GM12874 (cell line): ENCODE measurements around the gene ANP32D.

ENCODE experiments used
- TF ChIP-seq, protein P1 (sequence below): IDR thresholded peaks from 2 replicates; pipeline ENCODE4 v1.5.1; 2011; ENCODE audit warnings: low read depth, mild to moderate bottlenecking, control low read depth, low read length, moderate library complexity; ENCODE audit not compliant: insufficient read depth

Gene ANP32D

DNA sequence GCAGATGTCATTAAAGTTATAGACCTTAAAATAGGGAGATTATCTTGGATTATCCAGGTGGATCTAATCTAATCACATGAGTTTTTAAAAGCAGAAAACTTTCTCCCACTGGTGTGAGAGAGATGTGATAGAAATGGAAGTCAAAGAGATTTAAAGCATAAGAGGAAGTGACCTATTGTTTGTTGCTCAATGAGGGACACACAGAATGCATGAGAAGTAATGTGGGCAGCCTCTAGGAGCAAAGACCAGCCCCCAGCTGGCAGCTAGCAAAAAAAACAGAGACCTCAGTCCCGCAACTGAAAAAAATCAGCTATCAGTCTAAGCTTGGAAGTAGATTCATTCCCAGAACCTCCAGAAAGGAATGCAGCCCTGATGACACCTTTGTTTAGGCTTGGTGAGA is 24.6 kb upstream of the ANP32D start:
- TF ChIP-seq, protein P1, sequence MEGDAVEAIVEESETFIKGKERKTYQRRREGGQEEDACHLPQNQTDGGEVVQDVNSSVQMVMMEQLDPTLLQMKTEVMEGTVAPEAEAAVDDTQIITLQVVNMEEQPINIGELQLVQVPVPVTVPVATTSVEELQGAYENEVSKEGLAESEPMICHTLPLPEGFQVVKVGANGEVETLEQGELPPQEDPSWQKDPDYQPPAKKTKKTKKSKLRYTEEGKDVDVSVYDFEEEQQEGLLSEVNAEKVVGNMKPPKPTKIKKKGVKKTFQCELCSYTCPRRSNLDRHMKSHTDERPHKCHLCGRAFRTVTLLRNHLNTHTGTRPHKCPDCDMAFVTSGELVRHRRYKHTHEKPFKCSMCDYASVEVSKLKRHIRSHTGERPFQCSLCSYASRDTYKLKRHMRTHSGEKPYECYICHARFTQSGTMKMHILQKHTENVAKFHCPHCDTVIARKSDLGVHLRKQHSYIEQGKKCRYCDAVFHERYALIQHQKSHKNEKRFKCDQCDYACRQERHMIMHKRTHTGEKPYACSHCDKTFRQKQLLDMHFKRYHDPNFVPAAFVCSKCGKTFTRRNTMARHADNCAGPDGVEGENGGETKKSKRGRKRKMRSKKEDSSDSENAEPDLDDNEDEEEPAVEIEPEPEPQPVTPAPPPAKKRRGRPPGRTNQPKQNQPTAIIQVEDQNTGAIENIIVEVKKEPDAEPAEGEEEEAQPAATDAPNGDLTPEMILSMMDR: no peak

DNA sequence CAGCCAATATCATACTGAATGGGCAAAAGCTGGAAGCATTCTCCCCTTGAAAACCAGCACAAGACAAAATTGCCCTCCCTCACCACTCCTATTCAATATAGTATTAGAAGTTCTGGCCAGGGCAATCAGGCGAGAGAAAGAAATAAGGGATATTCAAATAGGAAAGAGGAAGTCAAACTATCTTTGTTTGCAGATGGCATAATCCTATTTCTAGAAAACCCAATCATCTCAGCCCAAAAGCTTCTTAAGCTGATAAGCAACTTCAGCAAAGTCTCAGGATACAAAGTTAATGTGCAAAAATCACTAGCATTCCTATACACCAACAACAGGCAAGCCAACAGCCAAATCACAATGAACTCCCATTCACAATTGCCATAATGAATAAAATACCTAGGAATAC is 21.0 kb upstream of the ANP32D start:
- TF ChIP-seq, protein P1: no peak

DNA sequence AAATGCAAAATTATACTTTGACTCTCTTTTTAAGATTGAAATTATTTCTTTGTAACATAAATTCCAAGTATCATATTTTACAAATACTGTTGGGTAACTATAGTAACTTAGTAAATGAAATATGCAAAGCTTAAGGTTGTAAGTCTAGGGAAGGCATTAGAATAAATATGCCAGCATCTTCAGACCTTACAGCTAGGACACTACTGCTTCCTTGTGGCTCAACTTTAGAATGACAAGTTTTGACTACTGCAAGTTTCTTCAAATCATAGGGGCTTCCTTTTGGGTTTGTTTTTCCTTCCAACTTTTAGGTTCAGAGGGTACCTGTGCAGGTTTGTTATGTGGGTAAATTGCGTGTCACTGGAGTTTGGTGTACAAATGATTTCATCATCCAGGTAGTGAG is 17.7 kb upstream of the ANP32D start:
- TF ChIP-seq, protein P1: peak; percentile 23; the same call in 1 of the 2 replicates

DNA sequence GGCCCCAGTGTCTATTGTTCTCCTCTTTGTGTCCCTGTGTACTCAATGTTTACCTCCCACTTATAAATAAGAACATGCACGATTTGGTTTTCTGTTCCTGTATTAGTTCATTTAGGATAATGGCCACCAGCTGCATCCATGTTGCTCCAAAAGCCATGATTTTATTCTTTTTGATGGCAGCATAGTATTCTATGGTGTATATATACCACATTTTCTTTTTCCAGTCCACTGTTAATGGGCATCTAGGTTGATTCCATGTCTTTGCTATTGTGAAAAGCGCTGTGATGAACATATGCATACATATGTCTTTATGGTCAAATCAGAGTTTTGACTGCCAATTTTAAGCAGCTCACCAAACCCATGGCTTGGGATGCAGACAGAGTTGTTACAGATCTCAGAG is 17.2 kb upstream of the ANP32D start:
- TF ChIP-seq, protein P1: no peak

DNA sequence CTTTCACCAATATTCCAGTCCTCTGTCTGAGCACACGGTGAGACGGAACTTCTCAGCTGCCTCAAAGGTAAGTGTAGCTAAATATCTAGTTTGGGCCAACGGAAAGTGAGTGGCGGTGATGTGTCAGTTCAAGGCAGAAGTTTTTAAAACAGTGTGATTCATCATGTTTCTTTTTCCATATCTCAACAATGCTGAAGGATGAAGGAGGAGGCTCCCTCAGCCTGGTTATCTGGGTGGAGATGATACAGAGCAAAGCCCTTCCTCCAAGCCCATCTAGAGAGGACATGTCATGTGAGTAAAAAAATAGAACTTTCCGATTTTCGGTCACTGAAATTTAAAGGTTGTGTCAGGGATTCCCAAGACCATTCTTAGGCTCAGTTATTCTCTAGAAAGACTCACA is 13.1 kb upstream of the ANP32D start:
- TF ChIP-seq, protein P1: no peak

DNA sequence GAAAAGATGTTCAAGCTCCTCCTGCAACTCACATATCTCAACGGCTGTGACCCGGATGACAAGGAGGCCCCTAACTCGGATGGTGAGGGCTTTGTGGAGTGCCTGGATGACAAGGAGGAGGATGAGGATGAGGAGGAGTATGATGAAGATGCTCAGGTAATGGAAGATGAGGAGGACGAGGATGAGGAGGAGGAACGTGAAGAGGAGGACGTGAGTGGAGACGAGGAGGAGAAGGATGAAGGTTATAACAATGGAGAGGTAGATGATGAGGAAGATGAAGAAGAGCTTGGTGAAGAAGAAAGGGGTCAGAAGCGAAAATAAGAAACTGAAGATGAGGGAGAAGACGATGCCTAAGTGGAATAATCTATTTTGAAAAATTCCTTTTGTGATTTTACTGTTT is 702 bp downstream of the ANP32D start:
- TF ChIP-seq, protein P1: no peak

DNA sequence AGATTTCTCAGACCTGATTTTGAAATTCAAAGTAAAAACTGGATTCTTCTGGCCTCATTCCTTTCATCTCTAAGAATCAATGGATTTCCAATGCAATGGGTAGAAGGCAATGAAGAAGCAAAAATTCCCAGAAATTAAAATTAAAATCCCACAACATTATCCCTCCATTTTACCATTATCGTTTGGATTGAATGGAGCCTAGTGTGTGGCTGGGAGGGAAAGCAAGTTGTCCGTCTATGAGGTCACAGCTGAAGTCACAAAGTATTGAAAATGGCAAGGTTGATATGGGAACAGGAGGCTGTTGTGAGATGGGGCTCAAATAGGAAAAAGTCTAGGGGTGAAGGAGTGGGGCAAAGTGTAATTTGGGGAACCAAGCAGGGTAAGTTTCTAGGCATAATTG is 9.8 kb downstream of the ANP32D start, which contains the start of gene C12orf54:
Gene C12orf54, plus strand, starts transcription at position 301 of the 400 bp plus-strand sequence. CDS start 799 bp downstream, outside the sequence.
- TF ChIP-seq, protein P1: no peak
